Naive B cell (primary cell): ENCODE data around the gene CBL. TPM values are rescaled to one million over a fixed set of nuclear protein-coding genes. Genes with fewer than 3 reads are reported as not detected.
A peak's percentile ranks its signal among the peaks of the same experiment; 100 is the strongest.

Source experiments
- ATAC-seq, 2 donors: fragments of 150-1000 bp; cut with Tn5 transposase; 2 replicates each; pipeline ENCODE4 v1.10.0; 2021; ENCODE audit warnings: low read depth in 2 of 2, mild to moderate bottlenecking in 2 of 2, moderate library complexity in 2 of 2
- DNase-seq: peaks from one replicate; pipeline ENCODE4 v3.0.0; 2022
- H3K27ac Mint-ChIP-seq, 6 donors: one replicate each; pipeline ENCODE4 v1.8.0; 2020 to 2022; ENCODE audit warnings: mild to moderate bottlenecking in 6 of 6, mixed read lengths in 6 of 6, moderate library complexity in 5 of 6, inconsistent platforms in 2 of 6
- H3K27me3 Mint-ChIP-seq, 3 donors: one replicate each; pipeline ENCODE4 v1.8.0; 2021 to 2022; ENCODE audit warnings: mixed read lengths in 3 of 3, mild to moderate bottlenecking in 1 of 3
- H3K36me3 Mint-ChIP-seq, 2 donors: one replicate each; pipeline ENCODE4 v1.8.0; 2020 to 2022; ENCODE audit warnings: mixed read lengths in 2 of 2, inconsistent platforms in 1 of 2, mild to moderate bottlenecking in 1 of 2
- H3K4me1 Mint-ChIP-seq, 3 donors: one replicate each; pipeline ENCODE4 v1.8.0; 2020 to 2022; ENCODE audit warnings: mixed read lengths in 3 of 3, inconsistent platforms in 1 of 3, mild to moderate bottlenecking in 1 of 3, moderate library complexity in 1 of 3
- H3K4me3 Mint-ChIP-seq, 8 donors: one replicate each; pipeline ENCODE4 v1.8.0; 2020 to 2022; ENCODE audit warnings: mild to moderate bottlenecking in 8 of 8, mixed read lengths in 8 of 8, moderate library complexity in 8 of 8, inconsistent platforms in 2 of 8
- H3K9me3 Mint-ChIP-seq, 7 donors: one replicate each; pipeline ENCODE4 v1.8.0; 2020 to 2022; ENCODE audit warnings: mixed read lengths in 7 of 7, mild to moderate bottlenecking in 5 of 7, inconsistent platforms in 2 of 7, moderate library complexity in 1 of 7
- polyA plus RNA-seq, 6 donors: library from polyadenylated mRNA; unstranded; fragments of 300-500 nt; fragmentation: Illumina TruSeq; gene quantifications; one replicate each; pipeline ENCODE4 v1.2.3, GENCODE V29; 2021; ENCODE audit warnings: low read depth in 6 of 6

CBL gene
- polyA plus RNA-seq, 6 donors from 2014 or later, result 8.3 to 22.0 (median 14.4) TPM

- Mint-ChIP-seq H3K9me3 (no peaks in the 10 kb centered on the region), H3K4me3 (peak within 1 kb of the TSS; percentile 54 to 85 (median 76)), H3K27ac (no peak within 1 kb of the TSS), H3K27me3 (peaks cover 12 to 52% (median 40%) of the 10 kb centered on the region in 3 donors), H3K36me3 (no peaks in the 10 kb centered on the region), H3K4me1 (peaks cover 29 to 45% (median 34%) of the 10 kb centered on the region in 3 donors)
- ATAC-seq (no peak), DNase-seq (no peak)
Measured at GRCh38 chr11:119316729-119317591, 110.8 kb downstream of the CBL start, which contains the start of gene MCAM. Gene MCAM (minus strand): TSS chr11:119317130. CDS start chr11:119317101, 29 bp downstream.

DNA sequence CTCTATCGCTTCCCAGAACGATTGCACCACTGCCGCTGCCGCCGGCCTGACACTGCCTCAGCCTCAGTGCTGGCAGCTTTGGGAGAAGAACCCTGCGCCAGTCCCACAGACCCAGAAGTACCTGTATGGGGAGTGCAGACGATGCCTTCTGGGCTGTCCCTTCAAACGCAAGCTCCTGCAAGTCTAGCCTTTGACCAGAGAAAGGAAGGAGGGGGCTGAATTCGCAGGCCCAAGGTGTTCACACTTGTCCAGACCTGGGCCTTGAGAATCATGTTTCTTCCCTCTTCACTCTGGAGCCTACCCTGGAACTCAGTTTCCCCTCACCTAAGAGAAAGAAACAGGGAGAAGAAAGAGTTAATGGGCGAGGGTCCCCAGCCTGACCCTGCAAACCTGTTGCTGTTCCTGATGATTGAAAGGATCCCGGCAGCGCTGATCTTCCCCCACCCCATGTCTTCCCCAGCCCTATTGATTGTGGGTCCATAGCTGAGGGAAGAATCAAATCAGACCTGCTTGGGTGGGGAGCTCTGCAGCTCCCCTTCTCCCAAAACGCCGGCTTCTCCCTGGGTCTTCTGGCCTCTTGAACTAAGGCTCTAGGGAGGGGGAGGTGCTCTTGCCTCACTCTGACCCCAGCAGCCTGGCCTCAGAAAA lies 111.6 kb downstream of the CBL start:
- H3K27ac Mint-ChIP-seq, result no peak overlapping the region
- peak overlapping the region in 6 of 8 donors; percentile 15 to 77 (median 38) for H3K4me3 Mint-ChIP-seq
- H3K36me3 Mint-ChIP-seq, result no peaks in the 10 kb centered on the region
- H3K4me1 Mint-ChIP-seq, result peaks cover 33 to 50% (median 36%) of the 10 kb centered on the region in 3 donors
- H3K9me3 Mint-ChIP-seq, result no peaks in the 10 kb centered on the region
- H3K27me3 Mint-ChIP-seq, result peaks cover 12 to 46% (median 33%) of the 10 kb centered on the region in 3 donors
- ATAC-seq (no peak), DNase-seq (no peak)

DNA sequence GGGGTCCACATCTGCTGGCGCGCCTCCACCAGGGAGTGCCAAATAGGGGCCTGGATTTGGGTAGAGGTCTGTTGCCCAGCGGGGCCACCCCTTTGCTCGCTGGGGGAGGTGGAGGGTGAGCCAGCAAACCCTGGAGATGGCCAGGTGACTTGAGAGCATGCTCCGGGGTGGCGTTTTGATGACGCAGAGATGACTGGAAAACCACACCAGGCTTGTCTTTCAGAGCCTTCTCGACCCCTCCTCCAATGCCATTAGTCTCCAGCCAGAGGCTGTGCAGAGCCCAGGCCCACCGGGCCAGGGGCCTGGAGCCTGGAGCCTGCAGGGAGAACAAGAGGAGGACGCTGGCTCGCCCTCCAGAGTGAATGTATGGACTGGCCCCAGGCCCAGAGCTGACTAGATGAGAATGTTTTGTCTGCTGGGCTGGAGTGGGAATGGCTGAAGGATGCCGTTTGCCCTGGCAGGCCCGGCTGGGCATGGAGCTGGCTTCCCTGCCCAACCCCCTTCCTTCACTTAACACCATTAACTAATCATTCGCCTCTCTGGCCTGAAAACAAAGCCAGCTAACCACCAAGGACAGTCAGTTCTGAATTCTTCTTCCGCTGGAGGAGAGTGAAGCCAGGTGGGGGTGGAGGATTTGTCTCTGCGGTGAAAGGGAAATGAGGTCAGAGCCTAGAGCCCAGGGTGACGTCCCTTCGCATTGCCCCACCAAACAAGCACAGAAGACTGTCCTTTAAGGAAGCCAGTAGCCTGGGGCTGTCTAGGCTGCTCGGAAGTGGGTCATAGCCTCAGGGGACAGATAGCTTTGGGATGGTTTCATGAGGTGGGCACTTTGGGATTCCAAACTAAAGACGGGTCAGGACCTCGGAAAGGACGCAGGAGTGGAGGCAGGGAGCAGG lies 112.3 kb downstream of the CBL start:
- DNase-seq (no peak), ATAC-seq (peak in 1 of 2 donors; percentile 14)
- H3K4me1 Mint-ChIP-seq, result peaks cover 36 to 55% (median 40%) of the 10 kb centered on the region in 3 donors
- no peaks in the 10 kb centered on the region for H3K36me3 Mint-ChIP-seq
- H3K27ac Mint-ChIP-seq, result peak overlapping the region in 4 of 6 donors; percentile 21 to 94 (median 58)
- peak overlapping the region in 5 of 8 donors; percentile 2 to 86 (median 52) for H3K4me3 Mint-ChIP-seq
- no peaks in the 10 kb centered on the region for H3K9me3 Mint-ChIP-seq
- peaks cover 12 to 46% (median 35%) of the 10 kb centered on the region in 3 donors for H3K27me3 Mint-ChIP-seq

- no peaks in the 10 kb centered on the region for H3K36me3 Mint-ChIP-seq
- DNase-seq (no peak), ATAC-seq (no peak)
- H3K9me3 Mint-ChIP-seq, result no peaks in the 10 kb centered on the region
- H3K27ac Mint-ChIP-seq, result peak overlapping the region in 3 of 6 donors; percentile 21 to 94 (median 92)
- H3K27me3 Mint-ChIP-seq, result peaks cover 12 to 48% (median 40%) of the 10 kb centered on the region in 3 donors
- H3K4me1 Mint-ChIP-seq, result peaks cover 41 to 59% (median 41%) of the 10 kb centered on the region in 3 donors
- peak overlapping the region in 7 of 8 donors; percentile 2 to 86 (median 80) for H3K4me3 Mint-ChIP-seq
Measured at GRCh38 chr11:119319136-119319699, 113.1 kb downstream of the CBL start.

DNA sequence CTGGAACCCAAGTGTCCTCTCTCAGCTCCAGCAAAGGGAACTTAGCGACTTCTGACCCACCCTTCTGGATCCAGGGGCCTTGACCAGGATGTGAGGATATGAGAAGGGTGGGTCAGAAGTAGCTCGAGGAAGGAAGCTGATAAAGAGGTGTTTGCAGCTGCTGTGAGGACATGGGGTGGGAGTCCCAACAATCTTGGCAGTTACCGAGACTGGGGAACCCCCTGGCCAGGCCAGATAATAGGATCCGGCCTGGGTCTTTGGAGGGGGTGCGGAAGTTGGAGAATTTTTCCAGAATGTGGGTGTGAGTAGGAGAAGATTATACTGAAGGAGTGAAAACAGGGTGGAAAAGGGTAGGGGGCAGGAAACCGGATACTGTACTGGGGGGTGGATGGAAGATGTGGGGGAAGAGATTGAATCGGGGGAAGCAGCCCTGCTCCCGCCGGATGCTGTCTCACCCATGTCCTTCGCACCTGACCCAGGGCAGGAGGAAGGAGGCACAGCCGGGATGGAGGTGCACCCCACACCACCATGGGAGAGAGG lies 113.6 kb downstream of the CBL start:
- Mint-ChIP-seq H3K27ac (peak overlapping the region in 2 of 6 donors; percentile 21 to 92), H3K27me3 (peaks cover 12 to 43% (median 37%) of the 10 kb centered on the region in 3 donors), H3K4me3 (peak overlapping the region; percentile 52 to 86 (median 80)), H3K9me3 (no peaks in the 10 kb centered on the region), H3K4me1 (peaks cover 40 to 54% (median 40%) of the 10 kb centered on the region in 3 donors), H3K36me3 (no peaks in the 10 kb centered on the region)
- ATAC-seq (no peak), DNase-seq (no peak)

- Mint-ChIP-seq H3K4me3 (peak overlapping the region in 6 of 8 donors; percentile 60 to 86 (median 80)), H3K27me3 (peaks cover 7 to 37% (median 31%) of the 10 kb centered on the region in 3 donors), H3K27ac (no peak overlapping the region), H3K9me3 (no peaks in the 10 kb centered on the region), H3K36me3 (no peaks in the 10 kb centered on the region), H3K4me1 (peaks cover 35 to 49% (median 35%) of the 10 kb centered on the region in 3 donors)
- ATAC-seq (no peak), DNase-seq (no peak)
Measured at GRCh38 chr11:119320240-119320775, 114.2 kb downstream of the CBL start.

DNA sequence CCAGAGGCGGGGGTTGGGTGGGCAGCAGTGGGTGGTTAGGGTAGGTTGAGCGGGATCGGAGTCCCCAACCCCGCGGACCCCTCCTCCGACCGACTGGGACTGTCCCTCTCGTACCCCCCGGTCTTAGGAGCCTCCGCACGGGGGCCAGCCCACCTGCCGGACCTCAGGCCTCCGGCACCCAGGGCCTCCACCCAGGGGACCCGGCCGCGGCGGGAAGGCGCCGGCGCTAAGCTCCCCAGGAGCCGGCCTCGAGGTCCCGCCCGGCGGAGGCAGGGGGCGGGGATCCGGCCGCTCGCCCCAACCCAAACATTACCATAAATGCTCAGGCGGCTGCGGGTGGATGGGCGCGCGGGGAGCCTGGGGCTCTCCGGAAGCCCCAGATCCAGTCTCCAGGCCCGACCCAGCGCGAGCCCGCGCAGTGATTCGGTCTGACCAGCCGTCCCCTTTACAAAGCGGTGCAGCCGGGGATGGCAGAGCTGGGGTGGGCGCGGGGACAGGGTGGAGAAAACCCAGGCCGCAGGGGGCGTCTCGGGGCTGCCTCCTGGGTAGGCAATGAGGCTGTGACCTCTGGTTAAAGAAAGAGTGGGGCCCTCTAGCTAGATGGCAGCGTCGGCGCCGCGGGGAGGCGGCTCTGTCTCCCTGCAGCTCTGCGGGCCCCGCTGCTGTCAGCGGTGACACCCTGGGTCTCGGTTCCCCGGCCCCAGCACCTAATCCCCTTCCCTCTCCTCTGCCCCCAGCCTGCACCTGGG lies 114.8 kb downstream of the CBL start:
- peak; percentile 48 for DNase-seq
- Mint-ChIP-seq H3K4me1 (peaks cover 29 to 42% (median 30%) of the 10 kb centered on the region in 3 donors), H3K36me3 (no peaks in the 10 kb centered on the region), H3K27me3 (peaks cover 5 to 31% (median 27%) of the 10 kb centered on the region in 3 donors), H3K9me3 (no peaks in the 10 kb centered on the region), H3K4me3 (peak overlapping the region; percentile 84 to 95 (median 88)), H3K27ac (peak overlapping the region in 2 of 6 donors; percentile 63 to 83)
- ATAC-seq, result peak; percentile 73 to 75

DNA sequence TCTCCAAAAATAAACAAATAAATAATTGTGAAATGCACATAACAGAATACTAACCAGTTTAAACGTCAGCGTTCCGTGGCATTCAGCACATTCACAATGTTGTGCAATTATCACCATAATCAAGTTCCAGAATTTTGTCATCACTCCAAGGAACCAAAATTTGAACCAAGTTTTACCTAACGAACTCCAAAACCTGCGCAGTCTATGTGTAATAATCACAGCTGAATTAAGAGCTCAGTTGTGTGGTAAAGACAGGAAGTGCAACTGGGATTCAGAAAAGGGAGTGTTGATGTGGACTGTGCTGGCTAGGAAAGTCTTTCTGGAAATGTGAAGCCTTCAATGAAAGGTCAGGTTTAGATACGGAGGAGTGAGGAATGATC lies 116.2 kb downstream of the CBL start:
- ATAC-seq (no peak), DNase-seq (no peak)
- H3K36me3 Mint-ChIP-seq, result no peaks in the 10 kb centered on the region
- no peaks in the 10 kb centered on the region for H3K9me3 Mint-ChIP-seq
- peaks cover 25 to 39% (median 30%) of the 10 kb centered on the region in 3 donors for H3K4me1 Mint-ChIP-seq
- peak overlapping the region in 1 of 6 donors; percentile 19 for H3K27ac Mint-ChIP-seq
- peaks cover 5 to 27% (median 27%) of the 10 kb centered on the region in 3 donors for H3K27me3 Mint-ChIP-seq
- peak overlapping the region in 3 of 8 donors; percentile 55 to 89 (median 87) for H3K4me3 Mint-ChIP-seq

DNA sequence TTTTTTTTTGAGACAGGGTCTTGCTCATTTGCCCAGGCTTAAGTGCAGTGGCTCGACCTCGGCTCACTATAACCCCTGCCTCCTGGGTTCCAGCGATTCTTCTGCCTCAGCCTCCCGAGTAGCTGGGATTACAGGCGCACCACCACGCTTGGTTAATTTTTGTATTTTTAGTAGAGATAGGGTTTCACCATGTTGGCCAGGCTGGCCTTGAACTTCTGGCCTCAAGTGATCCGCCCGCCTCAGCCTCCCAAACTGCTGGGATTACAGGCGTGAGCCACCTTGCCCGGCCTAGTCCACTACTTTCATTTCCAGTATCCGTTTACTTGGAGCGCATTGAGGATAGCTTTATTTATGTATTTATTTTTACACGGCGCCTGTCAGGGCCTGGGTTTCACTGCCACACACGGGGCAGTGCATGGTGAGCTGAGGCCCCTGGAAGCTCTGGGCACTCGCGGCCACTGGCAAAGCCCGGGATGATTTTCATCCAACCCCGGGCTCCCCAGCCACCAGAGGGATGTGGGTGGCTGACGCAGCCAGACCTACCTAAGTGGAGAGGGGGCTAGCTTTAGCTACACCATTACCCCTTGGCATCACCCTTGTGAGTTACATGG lies 116.9 kb downstream of the CBL start:
- Mint-ChIP-seq H3K36me3 (no peaks in the 10 kb centered on the region), H3K4me1 (peaks cover 21 to 39% (median 30%) of the 10 kb centered on the region in 3 donors), H3K9me3 (no peaks in the 10 kb centered on the region), H3K4me3 (peak overlapping the region in 3 of 8 donors; percentile 3 to 55 (median 15)), H3K27me3 (peaks cover 5 to 27% (median 23%) of the 10 kb centered on the region in 3 donors), H3K27ac (no peak overlapping the region)
- DNase-seq (no peak), ATAC-seq (no peak)

GRCh38 chr11:119323532-119324033 lies 117.4 kb downstream of the CBL start:
- no peaks in the 10 kb centered on the region for H3K9me3 Mint-ChIP-seq
- H3K4me1 Mint-ChIP-seq, result peaks cover 21 to 39% (median 30%) of the 10 kb centered on the region in 3 donors
- H3K4me3 Mint-ChIP-seq, result peak overlapping the region in 4 of 8 donors; percentile 3 to 69 (median 18)
- DNase-seq (peak; percentile 61), ATAC-seq (peak in 1 of 2 donors; percentile 15)
- peak overlapping the region in 1 of 6 donors; percentile 22 for H3K27ac Mint-ChIP-seq
- peaks cover 2 to 25% (median 22%) of the 10 kb centered on the region in 3 donors for H3K27me3 Mint-ChIP-seq
- H3K36me3 Mint-ChIP-seq, result no peaks in the 10 kb centered on the region

- no peaks in the 10 kb centered on the region for H3K36me3 Mint-ChIP-seq
- no peak for ATAC-seq
- H3K9me3 Mint-ChIP-seq, result no peaks in the 10 kb centered on the region
- peaks cover 21 to 33% (median 26%) of the 10 kb centered on the region in 3 donors for H3K4me1 Mint-ChIP-seq
- no peak overlapping the region for H3K27ac Mint-ChIP-seq
- peaks cover 2 to 18% (median 16%) of the 10 kb centered on the region in 3 donors for H3K27me3 Mint-ChIP-seq
- DNase-seq, result no peak
- H3K4me3 Mint-ChIP-seq, result no peak overlapping the region
Measured at GRCh38 chr11:119324189-119324588, 118.0 kb downstream of the CBL start.
